AG04450 (cell line): ENCODE data around the gene PAMR1. TPM values are rescaled to one million over a fixed set of nuclear protein-coding genes. Genes with fewer than 3 reads are reported as not detected.

Experiments
- CTCF ChIA-PET: fragments of 300-600, 350-600 bp; formaldehyde crosslinking; extraction: SDS; loops from one replicate; lab custom pipeline; 2022; ENCODE audit warnings: antibody characterized with exemption, inconsistent platforms; lab: Charles Lee
- POLR2A ChIA-PET: fragments of 350-600 bp; formaldehyde crosslinking; extraction: SDS; loops from one replicate; lab custom pipeline; 2021; ENCODE audit warnings: antibody characterized with exemption, inconsistent platforms; lab: Yijun Ruan, JAX
- DNase-seq: peaks from one replicate; pipeline ENCODE4 v3.0.0-alpha.2; 2011; ENCODE audit warnings: low read depth, low spot score
- H3K27ac ChIP-seq: one replicate; pipeline ENCODE4 v1.5.1; 2012; ENCODE audit warnings: low read depth, low read length, control low read depth
- H3K27me3 ChIP-seq: one replicate; pipeline ENCODE4 v1.6.0; 2012; ENCODE audit warnings: low read length; ENCODE audit not compliant: control insufficient read depth, insufficient read depth
- H3K4me3 ChIP-seq: 2 replicates; pipeline ENCODE4 v1.5.1; 2011; ENCODE audit warnings: mild to moderate bottlenecking, low read depth, low read length, control low read depth
- H3K9me3 ChIP-seq: 2 replicates; pipeline ENCODE4 v1.5.1; 2012; ENCODE audit warnings: low read length; ENCODE audit not compliant: control insufficient read depth, insufficient read depth
- polyA plus RNA-seq: library from polyadenylated mRNA; depleted of rRNA; stranded (reverse); fragments of >200 nt; gene quantifications from 2 replicates; pipeline ENCODE4 v1.2.3, GENCODE V29; 2011
- TF ChIP-seq, protein P1 (sequence below): IDR thresholded peaks from 2 replicates; pipeline ENCODE4 v1.5.1; 2011; ENCODE audit warnings: low read depth, low read length, control low read depth, inconsistent platforms

The PAMR1 gene
- polyA plus RNA-seq, 1 experiment = 215 TPM

DNA sequence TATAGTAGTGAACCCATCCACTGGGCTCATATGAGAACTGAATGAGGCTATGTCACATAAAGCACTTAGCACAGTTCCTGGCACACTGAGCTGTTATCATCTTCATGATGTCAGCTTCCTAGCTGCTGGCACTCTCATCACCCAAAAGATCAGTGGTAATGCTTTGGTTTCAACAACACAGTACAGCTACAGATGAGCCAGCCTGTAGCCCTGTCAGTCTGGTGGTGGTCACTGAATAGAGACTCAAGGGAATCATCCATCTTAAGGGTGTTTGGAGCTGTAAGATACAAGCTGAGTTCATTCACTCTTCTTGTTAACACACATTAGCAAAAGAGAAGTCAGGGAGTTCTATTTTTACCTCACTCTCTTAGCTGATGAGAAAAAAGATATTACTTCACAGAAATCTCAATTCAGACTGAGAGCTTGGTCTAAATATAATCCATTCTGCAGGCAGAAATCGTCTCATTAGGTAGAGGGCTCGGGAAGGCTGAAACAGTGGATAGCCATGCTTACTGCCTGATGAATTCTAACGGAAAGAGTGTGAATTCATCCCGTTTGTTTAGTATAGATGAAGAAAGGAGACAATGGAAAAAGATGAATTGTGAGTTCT lies 99.7 kb downstream of the PAMR1 start:
- H3K27me3 ChIP-seq = no peaks in the 10 kb centered on the region
- no peak overlapping the region for H3K27ac ChIP-seq
- no peak overlapping the region for H3K4me3 ChIP-seq
- no peaks in the 10 kb centered on the region for H3K9me3 ChIP-seq
- ChIA-PET CTCF (no interaction called here), POLR2A (no interaction called here)
- TF ChIP-seq, protein P1, sequence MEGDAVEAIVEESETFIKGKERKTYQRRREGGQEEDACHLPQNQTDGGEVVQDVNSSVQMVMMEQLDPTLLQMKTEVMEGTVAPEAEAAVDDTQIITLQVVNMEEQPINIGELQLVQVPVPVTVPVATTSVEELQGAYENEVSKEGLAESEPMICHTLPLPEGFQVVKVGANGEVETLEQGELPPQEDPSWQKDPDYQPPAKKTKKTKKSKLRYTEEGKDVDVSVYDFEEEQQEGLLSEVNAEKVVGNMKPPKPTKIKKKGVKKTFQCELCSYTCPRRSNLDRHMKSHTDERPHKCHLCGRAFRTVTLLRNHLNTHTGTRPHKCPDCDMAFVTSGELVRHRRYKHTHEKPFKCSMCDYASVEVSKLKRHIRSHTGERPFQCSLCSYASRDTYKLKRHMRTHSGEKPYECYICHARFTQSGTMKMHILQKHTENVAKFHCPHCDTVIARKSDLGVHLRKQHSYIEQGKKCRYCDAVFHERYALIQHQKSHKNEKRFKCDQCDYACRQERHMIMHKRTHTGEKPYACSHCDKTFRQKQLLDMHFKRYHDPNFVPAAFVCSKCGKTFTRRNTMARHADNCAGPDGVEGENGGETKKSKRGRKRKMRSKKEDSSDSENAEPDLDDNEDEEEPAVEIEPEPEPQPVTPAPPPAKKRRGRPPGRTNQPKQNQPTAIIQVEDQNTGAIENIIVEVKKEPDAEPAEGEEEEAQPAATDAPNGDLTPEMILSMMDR = no peak
- DNase-seq = no peak

- ChIA-PET POLR2A (interaction anchor here (0.5 kb wide), 1 partner anchor 380 kb away, joined by 3 read pairs; no protein-coding TSS in a partner anchor), CTCF (no interaction called here)
- H3K4me3 ChIP-seq = no peak overlapping the region
- H3K9me3 ChIP-seq = no peaks in the 10 kb centered on the region; the same call in 1 of the 2 replicates
- TF ChIP-seq, protein P1 = no peak
- H3K27me3 ChIP-seq = no peaks in the 10 kb centered on the region
- no peak overlapping the region for H3K27ac ChIP-seq
- no peak for DNase-seq
Measured at GRCh38 chr11:35424157-35424940, 101.1 kb downstream of the PAMR1 start.

DNA sequence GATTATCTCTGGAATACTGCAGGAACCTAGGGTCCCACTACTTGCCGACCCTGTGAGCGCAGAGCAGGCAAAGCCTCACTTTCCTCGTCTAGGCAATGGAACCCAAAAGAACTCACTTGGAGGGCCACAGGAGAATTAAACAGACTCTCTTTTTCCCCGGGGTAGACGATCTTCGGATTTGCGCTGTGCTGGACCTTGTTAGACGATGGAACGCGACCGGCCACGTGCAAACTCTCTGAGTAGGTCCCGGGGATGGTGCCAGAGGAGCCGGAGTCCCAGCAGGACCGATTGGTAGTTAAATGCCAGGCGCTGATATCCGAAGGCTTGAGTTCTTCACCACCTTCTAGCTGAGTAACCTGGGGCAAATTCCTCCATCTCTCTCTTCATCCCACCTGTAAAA lies 105.0 kb downstream of the PAMR1 start:
- no peak overlapping the region for H3K27ac ChIP-seq
- no peaks in the 10 kb centered on the region; the same call in 1 of the 2 replicates for H3K9me3 ChIP-seq
- peaks cover 16% of the 10 kb centered on the region for H3K27me3 ChIP-seq
- POLR2A ChIA-PET = no interaction called here
- TF ChIP-seq, protein P1 = no peak
- DNase-seq = no peak
- no peak overlapping the region for H3K4me3 ChIP-seq
- CTCF ChIA-PET = no interaction called here

DNA sequence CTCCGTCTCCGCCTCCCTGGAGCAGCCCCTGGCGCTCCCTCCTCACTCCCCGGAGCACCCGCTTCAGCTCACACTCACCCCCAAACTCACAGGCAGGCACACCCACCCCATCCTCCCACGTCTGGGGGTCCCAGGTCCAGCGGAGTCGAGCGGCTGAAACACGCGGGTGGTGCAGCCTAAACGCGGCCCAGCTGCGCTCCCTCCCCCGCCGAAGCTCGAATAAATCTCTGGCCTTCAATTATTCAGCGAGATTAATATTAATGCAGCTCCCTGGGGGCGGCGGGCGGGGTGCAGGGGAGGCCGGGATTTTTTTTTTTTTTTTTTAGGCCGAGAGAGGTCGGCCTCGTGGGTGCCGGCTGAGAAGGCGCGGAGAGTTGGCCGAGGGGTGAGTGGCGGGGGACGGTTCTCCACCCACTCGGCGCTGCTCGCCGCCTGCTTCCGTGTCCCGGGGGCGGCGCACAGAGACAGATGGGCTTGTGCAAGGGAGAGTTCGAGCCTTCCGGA lies 105.5 kb downstream of the PAMR1 start:
- H3K4me3 ChIP-seq = peak overlapping the region; percentile 56
- TF ChIP-seq, protein P1 = no peak
- peaks cover 16% of the 10 kb centered on the region for H3K27me3 ChIP-seq
- ChIA-PET POLR2A (interaction anchor here (0.7 kb wide), 1 partner anchor 63 kb away, joined by 3 read pairs; no protein-coding TSS in a partner anchor), CTCF (interaction anchor here (0.5 to 1.3 kb wide), 5 partner anchors 10 to 504 kb away, joined by 3 to 4 read pairs (median 3); no protein-coding TSS in a partner anchor)
- no peak overlapping the region for H3K27ac ChIP-seq
- no peak for DNase-seq
- H3K9me3 ChIP-seq = no peaks in the 10 kb centered on the region; the same call in 1 of the 2 replicates
